HepG2 (cell line): Measurements from ENCODE around the gene LRRN4.

ENCODE experiments used
- CTCF ChIP-seq: sonication (generic); formaldehyde crosslinking; IDR thresholded peaks from 2 replicates; pipeline ENCODE4 v1.5.0; 2020; ENCODE audit warnings: mild to moderate bottlenecking, missing genetic modification reagents, moderate library complexity
- POLR2AphosphoS5 ChIP-seq: IDR thresholded peaks from 2 replicates; pipeline ENCODE4 v1.6.1; 2012; ENCODE audit warnings: low read depth, low read length
- TCF12 ChIP-seq, 2 experiments: fragments of 450-650 bp in 1 of 2; sonication (generic) in 1 of 2; formaldehyde crosslinking in 1 of 2; IDR thresholded peaks; 2 replicates each; pipeline versions ENCODE4 v1.6.1 to v1.8.0; 2017 to 2022; ENCODE audit warnings: antibody characterized with exemption in 1 of 2, mild to moderate bottlenecking in 1 of 2, missing genetic modification reagents in 1 of 2, moderate library complexity in 1 of 2
- ZNF274 ChIP-seq: sonication (generic); formaldehyde crosslinking; IDR thresholded peaks from 2 replicates; pipeline ENCODE4 v1.5.1; 2020; ENCODE audit warnings: mild to moderate bottlenecking, missing genetic modification reagents
- ZNF614 ChIP-seq: IDR thresholded peaks from 2 replicates; pipeline ENCODE4 v1.6.1; 2018; ENCODE audit warnings: missing biosample characterization, missing genetic modification reagents, inconsistent platforms, borderline replicate concordance
- ZNF768 ChIP-seq: sonication (generic); formaldehyde crosslinking; IDR thresholded peaks from 2 replicates; pipeline ENCODE4 v1.4.0; 2020; ENCODE audit warnings: missing genetic modification reagents

- TF ChIP-seq CTCF (CRISPR knock-in tag) (no peak), ZNF768 (no peak), ZNF274 (CRISPR knock-in tag) (no peak), TCF12 (IDR thresholded peaks at IDR 0.05) (no peak), TCF12 (CRISPR knock-in tag; IDR thresholded peaks at IDR 0.05) (no peak), ZNF614 (CRISPR knock-in tag) (no peak), POLR2AphosphoS5 (no peak)
Observed at GRCh38 chr20:5999783-6000182, 54.1 kb downstream of the LRRN4 start.
